Endodermal cell (in vitro differentiated cells): ENCODE measurements around the gene PNRC1. TPM values are rescaled to one million over a fixed set of nuclear protein-coding genes. Genes with fewer than 3 reads are reported as not detected.

Experiments used
- DNase-seq: peaks from one replicate; pipeline ENCODE4 v3.0.0-alpha.2; 2017
- H3K27ac ChIP-seq: 2 replicates; pipeline ENCODE4 v1.5.1; 2013; ENCODE audit warnings: mild to moderate bottlenecking, low read depth, low read length, moderate library complexity
- H3K27me3 ChIP-seq: 2 replicates; pipeline ENCODE4 v1.6.1; 2013; ENCODE audit warnings: mild to moderate bottlenecking, low read length, moderate library complexity; ENCODE audit not compliant: insufficient read depth, control insufficient read depth, poor library complexity, severe bottlenecking
- H3K36me3 ChIP-seq: 2 replicates; pipeline ENCODE4 v1.7.0; 2013; ENCODE audit warnings: mild to moderate bottlenecking, low read length, moderate library complexity; ENCODE audit not compliant: control insufficient read depth, insufficient read depth
- H3K4me1 ChIP-seq: one replicate; pipeline ENCODE4 v1.7.0; 2013; ENCODE audit warnings: low read length; ENCODE audit not compliant: control insufficient read depth, insufficient read depth
- H3K4me3 ChIP-seq: 2 replicates; pipeline ENCODE4 v1.5.1; 2013; ENCODE audit warnings: mild to moderate bottlenecking, low read length, moderate library complexity
- H3K9ac ChIP-seq: 2 replicates; pipeline ENCODE4 v1.6.1; 2013; ENCODE audit warnings: mild to moderate bottlenecking, low read length, moderate library complexity; ENCODE audit not compliant: poor library complexity, severe bottlenecking; ENCODE audit errors: extremely low read depth
- H3K9me3 ChIP-seq: 2 replicates; pipeline ENCODE4 v1.6.1; 2013; ENCODE audit warnings: mild to moderate bottlenecking, low read length, moderate library complexity; ENCODE audit not compliant: control insufficient read depth
- H3K27ac Mint-ChIP-seq: 2 replicates; pipeline ENCODE4 v1.8.0; 2020; ENCODE audit warnings: mixed read lengths
- H3K27me3 Mint-ChIP-seq: 2 replicates; pipeline ENCODE4 v1.8.0; 2021; ENCODE audit warnings: mild to moderate bottlenecking, mixed read lengths; ENCODE audit not compliant: insufficient read depth
- H3K36me3 Mint-ChIP-seq: 2 replicates; pipeline ENCODE4 v1.8.0; 2020; ENCODE audit warnings: low read depth, mixed read lengths
- H3K4me1 Mint-ChIP-seq: 2 replicates; pipeline ENCODE4 v1.8.0; 2020; ENCODE audit warnings: mixed read lengths
- H3K4me3 Mint-ChIP-seq: 2 replicates; pipeline ENCODE4 v1.8.0; 2020; ENCODE audit warnings: mild to moderate bottlenecking, moderate library complexity, mixed read lengths
- H3K9me3 Mint-ChIP-seq: 2 replicates; pipeline ENCODE4 v1.8.0; 2020; ENCODE audit warnings: mild to moderate bottlenecking, mixed read lengths
- WGBS, 2 experiments: methylation state at CpG; one replicate each; pipeline versions ENCODE4 v1.1.5 to v1.1.7; 2013; ENCODE audit warnings: missing lambda C conversion rate in 2 of 2, mixed read lengths in 1 of 2; ENCODE audit not compliant: insufficient coverage in 1 of 2, insufficient read length in 1 of 2; 5-methylcytosine and 5-hydroxymethylcytosine counted together
- total RNA-seq, 2 donors: library from RNA; stranded (reverse); fragmentation: NEBNext Ultra II Directional in 1 of 2; extraction: Animal tissue kit (Norgen Biotek cat#: 25700) in 1 of 2; gene quantifications; 2 replicates in 1 of 2; 3 replicates in 1 of 2; pipeline ENCODE4 v1.2.1, GENCODE V29; 2021
- TF ChIP-seq, protein P1 (sequence below): fragments of 200-600 bp; sonication (generic); conservative IDR thresholded peaks from 2 replicates; pipeline ENCODE4 v1.5.0; 2021; ENCODE audit warnings: antibody characterized with exemption, mild to moderate bottlenecking

Gene PNRC1
- total RNA-seq, 2 donors from 2014 or later, result 105 to 118 TPM

DNA sequence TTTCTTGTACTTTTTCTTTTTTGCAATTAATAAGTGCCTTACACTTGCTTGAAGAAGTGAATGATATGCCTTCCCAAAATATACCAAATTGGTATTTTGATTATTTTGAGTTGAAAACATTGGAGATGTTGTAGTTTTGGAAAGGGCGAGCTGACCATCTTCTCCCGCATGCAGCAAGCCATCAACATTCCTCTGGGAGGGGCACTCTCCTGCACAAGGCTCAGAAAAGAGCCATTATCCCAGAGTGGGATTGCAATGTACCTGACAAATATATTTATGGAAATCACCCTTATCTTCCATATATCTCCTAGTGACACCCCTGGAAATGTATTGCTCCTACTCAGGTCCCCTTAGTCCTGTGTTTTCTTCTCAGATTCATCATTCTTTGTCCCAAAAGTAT is 22.8 kb upstream of the PNRC1 start:
- TF ChIP-seq, protein P1, sequence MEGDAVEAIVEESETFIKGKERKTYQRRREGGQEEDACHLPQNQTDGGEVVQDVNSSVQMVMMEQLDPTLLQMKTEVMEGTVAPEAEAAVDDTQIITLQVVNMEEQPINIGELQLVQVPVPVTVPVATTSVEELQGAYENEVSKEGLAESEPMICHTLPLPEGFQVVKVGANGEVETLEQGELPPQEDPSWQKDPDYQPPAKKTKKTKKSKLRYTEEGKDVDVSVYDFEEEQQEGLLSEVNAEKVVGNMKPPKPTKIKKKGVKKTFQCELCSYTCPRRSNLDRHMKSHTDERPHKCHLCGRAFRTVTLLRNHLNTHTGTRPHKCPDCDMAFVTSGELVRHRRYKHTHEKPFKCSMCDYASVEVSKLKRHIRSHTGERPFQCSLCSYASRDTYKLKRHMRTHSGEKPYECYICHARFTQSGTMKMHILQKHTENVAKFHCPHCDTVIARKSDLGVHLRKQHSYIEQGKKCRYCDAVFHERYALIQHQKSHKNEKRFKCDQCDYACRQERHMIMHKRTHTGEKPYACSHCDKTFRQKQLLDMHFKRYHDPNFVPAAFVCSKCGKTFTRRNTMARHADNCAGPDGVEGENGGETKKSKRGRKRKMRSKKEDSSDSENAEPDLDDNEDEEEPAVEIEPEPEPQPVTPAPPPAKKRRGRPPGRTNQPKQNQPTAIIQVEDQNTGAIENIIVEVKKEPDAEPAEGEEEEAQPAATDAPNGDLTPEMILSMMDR, result no peak
- WGBS, 2 experiments, result 89 to 100% methylated on average over 1 to 2 of the region's 2 CpGs

DNA sequence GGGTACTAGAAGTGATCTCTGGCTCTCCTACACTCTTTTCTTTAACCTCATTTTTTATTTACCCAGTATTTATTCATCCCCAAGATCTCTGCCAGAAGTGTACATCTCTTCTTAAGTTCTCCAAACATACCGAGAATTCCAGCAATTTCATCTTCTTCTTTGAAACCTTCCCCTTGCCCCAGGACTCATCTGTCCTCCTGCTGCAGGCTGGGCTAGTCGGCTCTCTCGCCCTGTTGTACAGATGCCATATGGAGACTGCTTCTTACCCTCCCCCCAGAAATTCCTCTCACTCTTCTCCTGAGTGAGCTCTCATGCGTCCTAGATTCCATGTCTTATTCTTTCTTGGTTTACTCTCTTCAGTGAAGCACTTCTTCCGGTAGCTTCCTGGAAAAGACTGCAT is 21.9 kb upstream of the PNRC1 start:
- no peaks in the 10 kb centered on the region for H3K4me1 Mint-ChIP-seq
- H3K36me3 Mint-ChIP-seq, result no peaks in the 10 kb centered on the region
- no peak for DNase-seq
- Histone ChIP-seq H3K4me1 (no peaks in the 10 kb centered on the region), H3K36me3 (no peaks in the 10 kb centered on the region), H3K9me3 (no peaks in the 10 kb centered on the region), H3K27me3 (no peaks in the 10 kb centered on the region), H3K9ac (no peak overlapping the region), H3K4me3 (no peak overlapping the region), H3K27ac (no peak overlapping the region)
- WGBS, 2 experiments, result 67 to 77% methylated on average over 3 to 5 of the region's 5 CpGs
- H3K4me3 Mint-ChIP-seq, result no peak overlapping the region
- no peaks in the 10 kb centered on the region for H3K27me3 Mint-ChIP-seq
- no peak overlapping the region for H3K27ac Mint-ChIP-seq
- TF ChIP-seq, protein P1, result no peak
- H3K9me3 Mint-ChIP-seq, result no peaks in the 10 kb centered on the region

More for the DNA sequence above, 22.8 kb upstream of the PNRC1 start:
- Mint-ChIP-seq H3K4me3 (no peak overlapping the region), H3K27ac (no peak overlapping the region), H3K27me3 (no peaks in the 10 kb centered on the region), H3K9me3 (no peaks in the 10 kb centered on the region), H3K36me3 (no peaks in the 10 kb centered on the region), H3K4me1 (no peaks in the 10 kb centered on the region)
- Histone ChIP-seq H3K4me1 (no peaks in the 10 kb centered on the region), H3K4me3 (no peak overlapping the region), H3K9me3 (no peaks in the 10 kb centered on the region), H3K27ac (no peak overlapping the region), H3K27me3 (no peaks in the 10 kb centered on the region), H3K9ac (no peak overlapping the region), H3K36me3 (no peaks in the 10 kb centered on the region)
- no peak for DNase-seq

DNA sequence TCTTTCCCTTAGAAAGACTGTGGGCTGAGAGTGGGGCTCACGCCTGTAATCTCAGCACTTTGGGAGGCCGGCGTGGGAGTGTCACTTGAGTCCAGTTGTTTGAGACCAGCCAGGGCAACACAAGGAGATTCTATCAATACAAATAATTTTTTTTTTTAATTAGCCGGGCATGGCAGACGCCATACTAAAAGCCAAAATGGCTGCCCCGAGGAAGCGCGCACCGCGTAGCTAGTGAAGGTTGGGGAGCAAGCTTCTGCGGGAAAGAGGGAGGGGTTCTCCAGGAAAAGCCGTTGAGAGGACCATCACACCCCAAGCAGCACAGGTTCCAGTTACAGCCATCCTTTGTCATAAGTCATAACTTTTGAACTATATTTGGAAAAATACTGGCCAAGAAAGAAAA is 21.3 kb upstream of the PNRC1 start:
- no peaks in the 10 kb centered on the region for H3K36me3 ChIP-seq
- H3K36me3 Mint-ChIP-seq, result no peaks in the 10 kb centered on the region
- no peaks in the 10 kb centered on the region for H3K9me3 ChIP-seq
- no peaks in the 10 kb centered on the region for H3K4me1 Mint-ChIP-seq
- H3K4me1 ChIP-seq, result no peaks in the 10 kb centered on the region
- H3K27ac Mint-ChIP-seq, result no peak overlapping the region
- TF ChIP-seq, protein P1, result no peak
- no peak overlapping the region for H3K4me3 Mint-ChIP-seq
- no peaks in the 10 kb centered on the region for H3K9me3 Mint-ChIP-seq
- no peak overlapping the region for H3K27ac ChIP-seq
- H3K27me3 ChIP-seq, result no peaks in the 10 kb centered on the region
- no peak overlapping the region for H3K9ac ChIP-seq
- no peaks in the 10 kb centered on the region for H3K27me3 Mint-ChIP-seq
- 95 to 97% methylated on average over 4 to 11 of the region's 12 CpGs for WGBS, 2 experiments
- DNase-seq, result no peak
- no peak overlapping the region for H3K4me3 ChIP-seq
